Stimulated activated CD8-positive, alpha-beta memory T cell treated with anti-CD3 and anti-CD28 coated beads, Interleukin-2, amount 100 ng/mL, for 1 hour (primary cell): Measurements from ENCODE around the gene CTNND2.

Experiments
- DNase-seq, 2 donors: peaks; one replicate each; pipeline ENCODE4 v3.0.0-alpha.2; 2020; ENCODE audit warnings: low read depth in 2 of 2

CTNND2 gene

DNA sequence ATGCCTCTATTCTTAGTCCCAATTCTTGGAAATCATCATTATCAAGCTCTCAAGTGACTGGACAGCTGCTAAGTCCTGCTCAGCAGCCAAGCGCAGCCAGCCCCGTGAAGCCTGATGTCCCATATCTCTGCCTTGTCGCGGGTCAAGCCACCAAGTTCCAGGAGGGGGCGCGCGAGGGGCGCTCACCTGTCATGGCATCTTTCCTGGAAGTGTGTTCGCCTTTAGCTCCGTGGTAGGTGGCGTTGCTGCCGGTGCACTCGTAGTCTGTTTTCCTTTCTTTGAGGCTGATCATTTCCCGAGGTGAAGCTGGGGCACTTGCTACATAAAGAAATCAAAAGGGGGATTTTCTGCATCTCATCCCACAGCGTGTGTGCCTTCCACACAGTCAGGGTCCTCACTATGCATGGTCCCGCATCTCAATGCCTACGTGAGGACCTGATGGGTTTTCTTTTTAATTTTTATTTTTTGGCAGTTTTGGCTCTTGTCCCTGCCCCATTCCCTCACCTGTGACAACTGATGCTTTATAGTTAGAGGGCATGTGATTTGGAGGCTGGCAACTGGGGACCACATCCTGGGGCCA is 916.2 kb downstream of the CTNND2 start:
- peak; percentile 10 to 11 for DNase-seq

DNA sequence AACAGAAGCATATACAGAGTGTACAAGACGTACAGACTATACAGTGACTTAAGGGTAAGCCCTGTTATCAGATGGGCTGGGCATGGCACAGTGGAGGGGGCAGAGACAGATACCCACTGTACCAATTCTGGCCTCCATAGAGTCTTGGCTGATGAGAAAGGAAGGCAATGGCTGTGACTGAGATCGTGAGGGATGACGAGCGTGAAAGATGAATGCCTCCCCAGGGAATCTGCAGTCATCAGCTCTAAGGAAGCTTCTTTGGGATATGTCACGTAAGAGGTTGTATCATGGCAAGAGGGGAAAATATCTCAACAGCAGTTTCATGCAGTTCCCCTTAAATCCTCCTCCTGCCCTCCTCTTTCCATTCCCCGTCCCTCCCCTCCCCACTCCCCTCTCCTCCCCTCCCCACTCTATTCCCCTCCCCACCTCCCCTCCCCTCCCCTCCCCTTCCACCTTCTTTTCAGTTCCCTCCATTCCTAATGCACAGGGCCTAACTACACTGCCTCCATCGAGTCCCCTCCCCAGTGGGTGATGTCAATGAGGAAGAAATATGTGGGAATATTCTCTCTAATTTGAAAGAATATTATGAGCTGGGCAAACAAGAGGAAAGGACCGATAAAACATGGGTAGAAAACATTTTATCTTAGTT is 916.8 kb downstream of the CTNND2 start:
- DNase-seq, result no peak

DNA sequence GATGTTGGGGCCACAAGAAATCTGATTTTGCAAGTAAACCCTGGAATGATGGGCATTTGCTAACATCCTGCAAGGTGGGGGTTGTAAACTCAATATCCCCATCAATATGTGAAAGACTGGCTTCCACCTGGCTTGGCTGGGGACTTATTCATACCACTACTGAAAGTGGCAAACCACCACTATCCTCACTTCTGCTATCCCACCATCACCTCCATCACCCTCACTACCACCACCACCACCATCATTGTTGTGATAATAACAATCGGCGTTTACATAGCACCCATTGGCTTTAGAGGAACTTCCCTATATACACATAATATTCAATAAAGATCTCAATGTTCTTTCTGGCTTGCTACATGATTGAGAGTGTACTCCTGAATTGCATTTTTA is 918.5 kb downstream of the CTNND2 start:
- no peak for DNase-seq

DNA sequence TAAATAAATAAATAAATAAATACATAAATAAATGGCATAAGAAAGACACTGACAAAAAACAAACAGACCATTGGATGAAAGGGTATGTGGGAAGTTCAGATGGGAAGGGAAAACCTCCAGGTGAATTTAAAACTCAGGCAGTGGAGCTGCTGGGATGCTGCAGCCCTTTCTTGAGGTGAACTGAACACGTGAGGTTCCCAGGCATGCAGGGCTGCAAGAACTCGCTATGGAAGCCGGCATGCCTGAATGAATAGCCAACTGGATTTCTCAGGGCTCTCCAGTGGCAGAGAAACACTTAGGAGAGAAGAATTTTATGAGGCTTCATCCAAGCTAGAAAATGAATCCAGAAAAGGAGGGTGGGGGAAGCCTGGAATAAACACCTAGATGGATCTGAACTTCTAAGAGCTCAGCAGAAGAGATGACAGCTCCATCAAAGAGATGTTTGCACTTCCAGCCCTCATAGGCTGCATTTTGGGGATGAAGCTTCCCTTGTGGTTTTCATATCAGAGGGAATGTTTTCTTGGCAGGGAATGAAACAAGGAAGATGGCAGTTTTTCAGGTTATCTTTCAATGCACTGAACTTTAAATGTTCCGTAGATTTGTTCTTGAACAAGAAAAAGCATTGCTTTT is 919.0 kb downstream of the CTNND2 start:
- DNase-seq, result no peak

DNA sequence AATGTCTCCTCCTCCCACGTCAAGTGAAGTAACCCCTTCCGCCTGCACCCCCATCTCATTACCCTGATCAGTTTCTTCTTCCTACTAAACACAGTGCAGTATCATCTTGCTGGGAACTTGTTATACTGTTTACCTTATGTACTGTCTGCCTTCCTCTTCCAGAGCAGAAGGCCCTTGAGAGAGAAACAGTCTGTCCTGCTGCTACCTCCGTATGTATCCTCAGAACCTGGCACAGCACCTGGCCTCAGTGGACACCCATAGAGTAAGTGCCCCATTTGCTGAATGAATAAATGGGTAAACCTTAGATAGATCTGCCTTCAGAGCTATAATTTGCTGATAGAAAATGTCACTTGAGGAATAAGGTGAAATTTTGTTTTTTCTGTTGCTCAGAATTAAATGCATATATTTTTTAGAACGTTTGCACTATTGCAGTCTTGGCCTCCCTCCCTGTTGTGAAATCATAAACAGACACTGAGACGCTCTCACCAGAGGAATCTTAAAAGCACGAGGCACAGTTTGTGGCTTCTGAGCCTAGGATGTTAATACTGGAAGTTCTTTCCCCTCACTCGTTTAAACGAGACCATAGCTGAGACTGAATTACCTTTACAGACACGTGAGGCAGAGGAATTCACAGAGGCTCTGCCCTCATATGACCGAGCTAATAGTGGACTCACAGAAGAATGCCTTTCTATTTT is 920.1 kb downstream of the CTNND2 start:
- no peak for DNase-seq

DNA sequence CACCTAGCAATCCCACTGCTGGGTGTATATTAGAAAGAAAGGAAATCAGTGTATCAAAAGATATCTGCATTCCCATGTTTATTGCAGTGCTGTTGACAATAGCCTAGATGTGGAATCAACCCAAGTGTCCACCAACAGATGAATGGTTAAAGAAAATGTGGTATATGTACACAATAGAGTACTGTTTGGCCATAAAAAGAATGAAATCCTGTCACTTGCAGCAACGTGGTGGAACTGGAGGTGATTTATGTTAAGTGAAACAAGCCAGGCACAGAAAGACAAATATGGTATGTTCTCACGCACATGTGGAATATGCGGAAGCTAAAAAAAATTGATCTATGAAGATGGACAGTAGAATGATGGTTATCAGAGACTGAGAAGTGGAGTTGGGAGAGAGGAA is 921.6 kb downstream of the CTNND2 start:
- DNase-seq, result no peak

DNA sequence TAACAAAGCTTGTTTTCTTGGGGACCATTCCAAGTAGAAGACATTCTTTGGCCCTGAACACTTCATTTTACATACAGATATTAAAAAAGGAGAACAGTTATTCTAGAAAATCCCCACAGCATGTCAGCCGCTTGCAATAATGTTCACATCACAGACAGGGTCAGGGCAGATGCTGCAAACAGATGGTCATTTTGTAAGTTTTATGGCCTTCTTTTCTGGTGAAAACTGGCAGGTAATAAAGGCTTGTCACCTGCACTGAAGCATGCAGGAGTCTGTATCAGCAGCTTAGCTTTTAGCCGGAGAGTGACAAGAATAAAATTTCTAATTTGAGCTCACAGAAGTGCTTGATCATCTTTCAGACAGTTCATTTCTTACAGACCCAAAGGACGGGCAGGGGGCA is 922.3 kb downstream of the CTNND2 start:
- no peak for DNase-seq

DNA sequence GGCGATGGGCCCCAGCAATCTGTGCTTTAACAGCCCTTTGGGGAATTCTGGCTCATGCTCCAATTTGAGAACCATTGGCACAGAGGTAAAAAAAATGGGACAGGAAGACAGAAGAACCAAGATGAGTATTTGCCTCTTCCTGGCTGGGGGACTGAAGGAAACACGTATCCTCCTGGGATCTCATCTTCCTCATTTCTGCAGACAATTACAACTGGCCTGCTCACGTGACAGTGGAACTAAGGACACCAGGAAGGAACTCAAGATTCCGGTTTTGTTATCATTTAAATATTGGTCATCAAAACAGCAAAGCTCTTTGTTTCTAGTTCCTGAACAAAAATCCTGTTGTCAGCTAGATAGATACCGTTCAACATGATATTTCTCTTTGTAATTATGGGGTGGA is 927.2 kb downstream of the CTNND2 start:
- DNase-seq, result no peak

DNA sequence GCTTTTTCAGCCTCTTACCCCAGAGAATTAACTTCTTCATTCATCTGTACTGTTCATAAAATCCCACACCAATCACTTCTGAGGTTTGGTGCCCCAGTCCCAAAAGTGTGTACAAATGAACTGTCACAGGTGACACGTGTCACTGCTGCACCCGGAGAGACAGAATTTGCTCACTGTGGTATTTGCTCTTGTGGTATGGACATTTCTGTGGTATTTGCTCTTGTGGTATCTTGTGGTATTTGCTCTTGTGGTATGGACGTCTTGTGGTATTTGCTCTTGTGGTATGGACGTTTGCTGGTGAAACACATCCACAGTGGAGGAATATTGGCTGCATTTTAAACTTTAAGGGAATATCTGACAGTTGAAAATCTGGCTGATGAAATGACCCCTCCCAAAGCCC is 928.3 kb downstream of the CTNND2 start:
- no peak for DNase-seq

DNA sequence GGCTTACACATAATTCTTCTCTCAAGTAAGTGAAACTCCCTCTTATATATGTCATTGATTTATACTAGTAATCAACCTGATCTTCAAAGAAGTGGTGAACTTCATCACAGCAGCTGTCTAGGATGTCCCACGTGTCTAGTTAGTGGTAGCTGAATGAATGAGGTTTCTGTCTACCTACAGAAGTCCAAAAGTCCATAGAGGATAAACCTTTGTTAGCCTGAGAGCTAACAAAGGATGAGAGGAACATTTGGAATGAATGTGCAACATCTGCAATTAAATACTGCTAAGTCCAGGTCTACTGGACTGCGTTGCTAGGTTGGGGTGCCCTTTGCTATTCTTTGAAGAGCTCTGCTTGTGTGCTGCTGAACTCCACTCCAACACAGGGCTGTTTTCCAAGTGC is 929.4 kb downstream of the CTNND2 start:
- DNase-seq, result no peak

DNA sequence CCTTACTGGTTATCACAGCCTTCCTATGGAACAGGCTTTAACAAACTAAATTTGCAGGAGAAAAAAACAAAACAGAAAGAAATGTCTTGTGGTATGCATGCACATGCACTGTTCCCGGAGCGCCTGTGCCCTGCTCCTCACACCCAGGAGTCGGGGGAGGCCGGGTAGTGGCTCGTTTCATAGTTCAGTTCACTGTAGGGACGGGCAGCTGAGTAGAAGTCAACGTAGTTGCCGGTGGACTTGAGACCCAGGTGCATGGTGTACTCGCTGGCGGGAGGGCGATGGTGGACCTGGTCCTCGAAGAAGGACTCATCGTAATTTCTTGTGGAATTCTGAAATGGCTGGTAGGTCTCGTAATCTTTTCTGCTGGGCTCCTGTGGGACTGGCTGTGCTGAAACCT is 930.9 kb downstream of the CTNND2 start:
- no peak for DNase-seq

DNA sequence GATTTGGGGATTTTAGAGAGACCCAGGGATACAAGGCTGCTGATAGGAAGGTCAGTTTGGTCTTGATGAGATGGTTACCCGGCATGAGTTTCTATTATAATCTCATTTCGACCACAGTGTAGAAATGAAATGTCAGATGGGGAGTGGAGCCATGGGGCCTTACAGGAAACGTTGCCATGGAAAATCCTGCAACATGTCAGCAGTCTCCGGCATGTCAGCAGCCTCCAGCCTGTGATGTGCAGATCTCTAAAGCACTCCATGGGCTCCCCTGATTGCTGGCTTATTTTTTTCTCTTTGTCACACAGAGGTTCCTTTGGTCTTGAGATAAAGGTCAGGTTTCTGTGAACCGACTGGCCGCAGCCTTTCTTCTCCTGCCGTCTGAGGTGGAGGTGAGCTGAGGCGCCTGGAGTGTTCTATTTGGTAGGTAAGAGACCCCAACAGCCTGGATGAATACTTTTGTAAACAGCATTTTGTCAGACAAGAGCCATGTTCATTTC is 934.5 kb downstream of the CTNND2 start:
- DNase-seq, result no peak

DNA sequence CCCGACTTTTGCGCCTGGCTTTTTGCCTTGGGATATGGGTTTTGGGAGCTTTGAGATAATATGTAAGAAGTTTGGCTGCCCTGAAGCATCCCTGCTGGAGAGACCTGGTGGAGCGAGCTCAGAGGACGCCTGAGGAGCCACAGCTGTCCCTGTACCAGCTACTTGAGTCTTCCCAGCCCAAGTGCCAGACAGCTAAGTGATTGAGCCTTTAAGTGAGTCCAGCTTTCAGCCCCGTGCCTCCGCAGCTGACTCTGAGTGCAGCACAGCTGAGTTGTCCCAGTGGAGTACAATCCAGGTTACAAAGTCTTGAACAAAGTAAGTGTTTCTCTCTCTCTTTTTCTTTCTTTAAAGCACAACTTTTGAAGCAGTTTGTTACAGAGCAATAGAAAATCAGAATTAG is 939.4 kb downstream of the CTNND2 start:
- DNase-seq, result no peak

DNA sequence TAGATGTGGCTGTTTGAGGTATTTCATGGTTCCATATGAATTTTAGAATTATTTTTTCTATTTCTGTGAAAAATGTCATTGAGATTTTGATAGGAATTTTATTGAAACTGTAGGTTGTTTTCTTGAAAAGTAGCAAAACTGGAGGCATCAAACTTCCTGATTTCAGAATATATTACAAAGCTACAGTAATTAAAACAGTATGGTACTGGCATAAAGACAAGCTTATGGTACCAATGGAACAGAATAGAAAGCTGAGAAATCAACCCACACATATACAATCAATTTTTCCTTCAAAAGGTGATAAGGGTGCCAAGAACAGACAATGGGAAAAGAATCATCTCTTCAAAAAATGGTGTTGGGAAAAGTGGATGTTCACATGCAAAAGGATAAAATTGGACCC is 945.5 kb downstream of the CTNND2 start:
- DNase-seq, result no peak

DNA sequence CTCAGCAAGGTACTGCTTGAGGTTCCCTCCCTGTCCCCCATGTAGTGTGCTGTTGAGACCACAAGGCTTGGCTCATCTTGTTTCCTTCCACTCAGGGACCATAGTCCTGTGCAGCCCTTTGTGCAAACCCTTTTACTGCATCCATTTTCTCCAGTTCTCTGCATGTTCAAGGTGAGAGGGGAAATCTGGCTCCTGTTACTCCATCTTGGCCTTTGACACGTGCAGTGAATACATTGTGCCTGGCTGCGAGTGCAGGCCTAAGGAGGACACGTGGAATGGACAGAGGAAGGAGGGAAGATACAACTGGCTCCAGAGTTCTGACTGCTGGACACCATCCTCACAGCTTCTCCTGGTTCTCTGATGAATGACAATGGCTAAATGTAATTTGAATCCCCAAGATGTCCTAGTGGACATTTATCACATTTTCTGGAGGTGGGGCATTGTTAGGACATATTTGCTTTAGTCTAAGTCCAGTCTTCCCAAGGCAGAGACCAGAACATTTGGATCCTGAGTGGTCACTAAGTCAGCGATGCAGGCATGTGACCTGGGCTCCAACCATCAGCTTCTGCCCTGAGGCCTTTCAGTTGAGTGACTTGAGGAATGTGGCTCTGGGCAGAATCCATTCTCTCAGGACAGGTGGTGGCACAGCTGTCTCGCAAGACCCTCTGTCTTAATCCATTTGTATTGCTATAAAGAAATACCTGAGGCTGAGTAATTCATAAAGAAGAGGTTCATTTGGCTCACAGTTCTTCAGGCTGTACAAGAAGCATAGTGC is 954.2 kb downstream of the CTNND2 start:
- no peak for DNase-seq

DNA sequence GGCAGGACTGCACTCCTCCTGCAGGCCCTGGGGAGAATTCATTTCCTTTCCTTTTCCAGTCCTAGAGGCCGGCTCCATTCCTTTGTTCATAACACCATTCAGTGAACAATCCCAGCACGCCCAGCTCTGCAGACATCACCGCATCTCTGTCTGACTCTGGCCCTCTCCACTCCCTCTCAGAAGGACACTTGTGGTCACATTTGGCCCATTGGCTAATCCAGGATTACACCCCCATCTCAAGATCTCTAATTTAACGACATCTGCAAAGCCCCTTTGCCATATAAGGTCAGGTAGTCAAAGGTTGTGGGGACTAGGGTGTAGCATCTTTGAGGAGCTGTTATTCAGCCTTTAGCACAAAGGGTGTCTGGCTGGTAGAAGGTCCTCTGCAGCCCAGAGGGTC is 958.2 kb downstream of the CTNND2 start:
- no peak for DNase-seq

DNA sequence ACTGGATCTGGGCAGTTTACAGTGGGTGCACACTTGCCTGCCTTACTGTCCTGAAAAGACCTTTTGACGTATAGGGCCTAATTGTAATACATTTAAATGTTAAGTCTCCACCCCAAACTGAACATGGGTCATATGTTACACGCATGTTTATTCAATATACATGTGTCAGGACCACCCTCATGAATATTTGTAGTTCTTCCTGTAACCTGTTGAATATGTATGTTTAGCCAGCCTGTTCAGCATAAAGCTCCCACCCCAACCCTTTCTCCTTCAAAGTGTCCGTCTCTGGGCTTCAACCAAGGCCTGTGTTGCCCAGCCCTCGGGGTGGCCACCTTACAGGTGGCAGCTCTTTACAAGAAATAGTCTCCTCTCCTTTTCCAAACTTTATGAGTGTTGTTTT is 962.3 kb downstream of the CTNND2 start:
- no peak for DNase-seq

DNA sequence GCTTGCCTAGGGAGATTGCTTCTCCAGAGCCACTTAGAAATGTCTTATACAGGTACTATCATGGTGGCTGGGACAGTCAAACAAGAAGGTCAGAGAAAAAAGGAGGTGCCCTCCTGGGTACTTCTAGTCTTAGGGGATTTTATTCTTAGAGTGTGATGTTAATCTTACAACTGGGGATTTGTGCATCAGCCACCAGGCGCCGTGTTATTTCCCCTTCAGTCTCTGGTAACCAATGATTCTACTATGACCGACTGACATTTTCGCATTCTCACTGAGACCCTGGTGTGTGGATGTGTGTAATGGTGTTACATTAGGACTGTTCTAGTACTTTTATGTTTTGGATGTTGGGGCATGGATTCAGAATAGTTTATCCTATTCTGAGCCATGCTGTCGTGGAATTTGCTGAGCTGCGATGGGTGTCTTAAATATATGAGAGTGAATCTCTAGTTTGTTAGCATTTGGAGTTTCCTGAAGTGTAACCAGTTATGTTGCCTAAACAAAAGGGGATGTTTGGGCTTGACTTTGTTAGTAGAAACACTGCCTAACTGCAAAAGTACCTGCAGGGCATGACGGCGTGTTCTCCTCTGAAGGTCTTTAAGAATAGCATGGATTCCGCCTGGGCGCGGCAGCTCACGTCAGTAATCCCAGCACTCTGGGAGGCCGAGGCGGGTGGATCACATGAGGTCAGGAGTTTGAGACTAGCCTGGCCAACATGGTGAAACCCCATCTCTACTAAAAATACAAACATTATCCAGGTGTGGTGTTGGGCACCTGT is 968.0 kb downstream of the CTNND2 start:
- DNase-seq, result no peak

DNA sequence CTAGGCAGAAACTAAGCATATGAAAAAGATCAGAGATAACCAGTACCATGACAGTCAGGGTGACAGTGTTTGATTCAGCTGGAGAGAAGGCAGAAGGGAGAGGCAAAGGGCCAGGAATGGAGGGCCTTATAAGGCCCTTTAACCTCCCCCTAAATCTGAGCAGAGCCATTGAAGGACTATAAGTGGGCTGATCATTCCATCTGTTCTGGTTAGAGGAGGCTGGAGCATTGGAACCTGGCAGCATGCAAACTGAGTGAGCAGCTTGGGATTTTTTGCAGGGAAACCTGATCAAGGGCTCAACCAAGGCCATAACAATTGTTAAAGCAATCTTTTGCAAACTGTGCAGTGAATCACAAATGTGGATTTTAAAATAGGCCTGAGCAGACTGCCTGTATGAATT is 968.7 kb downstream of the CTNND2 start:
- DNase-seq, result no peak

DNA sequence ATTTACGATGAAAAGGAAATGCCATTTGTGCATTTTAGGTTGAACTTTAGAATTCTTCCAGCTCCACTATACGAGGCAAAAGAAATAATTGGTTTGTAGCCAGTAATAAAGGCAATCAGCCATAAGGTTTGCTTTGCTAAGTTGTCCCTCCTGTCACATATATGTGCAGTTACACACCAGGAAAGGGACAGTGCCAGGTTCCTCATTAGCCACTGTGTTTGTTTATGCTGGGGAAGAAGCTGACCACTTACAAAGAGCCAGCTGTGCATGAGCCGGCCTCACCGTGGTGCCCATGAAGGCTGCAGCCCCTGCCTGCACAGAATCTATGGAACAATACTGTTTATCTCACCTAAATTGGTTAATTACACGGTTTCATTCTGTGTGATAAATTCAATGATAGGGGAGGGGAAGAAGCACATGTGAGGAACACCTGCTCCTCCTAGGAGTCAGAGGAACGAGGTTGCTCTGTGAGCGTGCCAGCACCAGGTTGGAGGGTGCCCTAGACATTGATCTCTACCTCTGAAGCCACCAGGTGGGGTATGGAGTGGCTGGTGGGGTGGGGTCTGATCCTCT is 969.4 kb downstream of the CTNND2 start:
- no peak for DNase-seq

DNA sequence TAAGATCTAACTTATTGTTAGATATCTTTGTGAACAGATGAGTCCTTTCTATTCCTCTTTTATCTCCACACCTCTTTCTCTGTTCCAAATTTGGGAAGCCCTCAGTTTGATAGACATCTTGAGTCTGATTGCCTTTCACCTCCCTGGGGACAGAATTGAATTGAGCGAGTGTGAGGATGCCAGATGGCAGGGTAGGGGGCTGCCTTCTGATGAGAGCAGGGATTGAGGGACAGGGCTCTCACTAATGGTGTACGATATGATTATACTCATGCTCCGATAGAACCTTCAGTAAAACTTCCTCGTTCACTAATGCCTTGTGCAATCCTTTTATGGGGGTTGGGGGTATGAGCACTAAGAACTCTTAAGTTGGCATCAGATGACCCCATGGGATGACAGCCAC is 971.1 kb downstream of the CTNND2 start:
- DNase-seq, result no peak
